ENCODE measurements around the gene TINAGL1.

DNA sequence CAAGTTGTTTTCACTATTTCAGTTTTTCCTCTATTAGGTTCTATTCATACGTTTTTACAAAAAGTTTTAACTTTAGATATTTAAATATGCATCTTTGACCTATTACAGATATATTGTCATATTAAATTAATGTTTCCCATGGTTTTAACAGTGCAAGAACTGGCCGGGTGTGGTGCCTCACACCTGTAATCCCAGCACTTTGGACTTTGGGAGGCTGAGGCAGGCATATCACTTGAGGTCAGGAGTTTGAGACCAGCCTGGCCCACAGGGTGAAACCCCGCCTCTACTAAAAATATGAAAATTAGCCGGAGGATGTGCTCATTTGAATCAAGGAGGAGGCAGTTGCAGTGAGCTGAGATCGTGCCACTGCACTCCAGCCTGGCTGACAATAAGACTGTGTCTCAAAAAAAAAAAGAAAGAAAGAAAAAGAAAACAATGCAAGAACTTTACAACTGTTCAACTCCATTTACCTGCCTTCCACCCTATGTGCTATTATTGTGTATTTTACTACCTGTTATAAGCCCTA is 19.8 kb upstream of the TINAGL1 start:
- TF ChIP-seq, protein P1, sequence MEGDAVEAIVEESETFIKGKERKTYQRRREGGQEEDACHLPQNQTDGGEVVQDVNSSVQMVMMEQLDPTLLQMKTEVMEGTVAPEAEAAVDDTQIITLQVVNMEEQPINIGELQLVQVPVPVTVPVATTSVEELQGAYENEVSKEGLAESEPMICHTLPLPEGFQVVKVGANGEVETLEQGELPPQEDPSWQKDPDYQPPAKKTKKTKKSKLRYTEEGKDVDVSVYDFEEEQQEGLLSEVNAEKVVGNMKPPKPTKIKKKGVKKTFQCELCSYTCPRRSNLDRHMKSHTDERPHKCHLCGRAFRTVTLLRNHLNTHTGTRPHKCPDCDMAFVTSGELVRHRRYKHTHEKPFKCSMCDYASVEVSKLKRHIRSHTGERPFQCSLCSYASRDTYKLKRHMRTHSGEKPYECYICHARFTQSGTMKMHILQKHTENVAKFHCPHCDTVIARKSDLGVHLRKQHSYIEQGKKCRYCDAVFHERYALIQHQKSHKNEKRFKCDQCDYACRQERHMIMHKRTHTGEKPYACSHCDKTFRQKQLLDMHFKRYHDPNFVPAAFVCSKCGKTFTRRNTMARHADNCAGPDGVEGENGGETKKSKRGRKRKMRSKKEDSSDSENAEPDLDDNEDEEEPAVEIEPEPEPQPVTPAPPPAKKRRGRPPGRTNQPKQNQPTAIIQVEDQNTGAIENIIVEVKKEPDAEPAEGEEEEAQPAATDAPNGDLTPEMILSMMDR (IDR thresholded peaks at IDR 0.05; ENCODE audit: insufficient read depth, low read length, poor library complexity, severe bottlenecking) = no peak
- TF ChIP-seq EZH2phosphoT487 (conservative IDR thresholded peaks at IDR 0.05; ENCODE audit: low read length) = no peak
